ENCODE results near the gene EPS8L2.

EPS8L2 gene

DNA sequence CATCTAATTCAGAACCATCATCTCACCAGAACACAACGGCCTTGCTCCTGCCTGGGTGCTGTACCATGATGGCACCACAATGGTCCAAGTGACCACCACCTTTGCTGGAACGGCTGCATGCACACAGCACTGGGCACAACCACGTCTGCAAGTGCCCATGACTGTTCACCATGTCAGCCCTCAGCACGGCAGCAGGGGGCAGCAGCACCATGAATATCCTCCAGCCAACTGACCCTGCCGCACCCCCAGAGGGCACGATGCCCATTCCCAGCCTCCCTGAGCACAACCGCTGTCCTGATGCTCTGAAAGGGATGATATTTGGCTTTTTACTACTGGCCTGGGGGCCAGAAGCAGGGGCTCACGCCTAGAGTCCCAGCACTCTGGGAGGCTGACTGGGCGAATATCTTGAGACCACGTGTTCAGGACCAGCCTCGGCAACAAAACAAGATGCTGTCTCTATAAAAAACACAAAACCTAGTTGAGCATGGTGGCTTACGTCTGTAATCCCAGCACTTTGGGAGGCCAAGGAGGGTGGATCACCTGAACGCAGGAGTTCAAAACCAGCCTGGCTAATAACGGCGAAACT lies 43.2 kb upstream of the EPS8L2 start:
- CTCF ChIA-PET, result interaction anchor here (0.6 to 1.6 kb wide), 5 partner anchors 12 to 96 kb away, joined by 3 to 4 read pairs (median 3); partner anchors contain the start of genes DEAF1 and TMEM80

DNA sequence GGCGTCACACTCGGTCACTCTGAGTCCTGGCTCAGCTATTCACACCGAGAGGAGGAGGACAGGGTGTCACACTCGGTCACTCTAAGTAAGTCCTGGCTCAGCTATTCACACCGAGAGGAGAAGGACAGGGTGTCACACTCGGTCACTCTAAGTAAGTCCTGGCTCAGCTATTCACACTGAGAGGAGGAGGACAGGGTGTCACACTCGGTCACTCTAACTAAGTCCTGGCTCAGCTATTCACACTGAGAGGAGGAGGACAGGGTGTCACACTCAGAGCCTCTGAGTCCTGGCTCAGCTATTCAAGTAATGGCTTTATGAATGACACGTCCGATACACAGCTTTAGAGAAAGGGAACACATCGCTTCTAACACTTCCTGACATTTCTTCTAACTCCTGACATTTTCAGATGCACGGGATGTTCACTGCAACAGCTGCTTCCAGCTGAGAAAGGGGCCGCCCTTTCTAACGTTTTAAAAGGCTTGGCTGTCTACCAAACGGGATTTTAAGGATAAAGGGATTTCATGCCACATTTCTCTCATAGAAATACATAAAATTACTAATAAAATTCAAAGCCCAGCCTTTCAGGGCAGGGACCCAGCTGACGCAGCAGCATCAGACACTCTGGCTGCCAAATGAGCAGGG lies 40.8 kb upstream of the EPS8L2 start:
- no peaks in the 10 kb centered on the region for H3K9me3 ChIP-seq (ENCODE audit: control insufficient read depth, insufficient read depth, low read depth, low read length)
- peaks cover 4 to 85% of the 10 kb centered on the region in 2 experiments; a peak in 2 of 3 replicates for H3K36me3 ChIP-seq (ENCODE audit: control insufficient read depth in 2 of 2, insufficient read depth in 1 of 2, low read length in 2 of 2)
- H3K4me3 ChIP-seq (ENCODE audit: low read depth, low read length), result no peak overlapping the region
- TF ChIP-seq ZNF514 (tag by site-specific recombination; IDR thresholded peaks at IDR 0.05) (no peak), ZXDB (tag by site-specific recombination; IDR thresholded peaks at IDR 0.05) (no peak), TRIM28 (IDR thresholded peaks at IDR 0.05; ENCODE audit: borderline replicate concordance, low read length) (no peak), ZNF132 (tag by site-specific recombination; IDR thresholded peaks at IDR 0.05; ENCODE audit: borderline replicate concordance) (no peak), HOXD13 (CRISPR knock-in tag; IDR thresholded peaks at IDR 0.05; ENCODE audit: borderline replicate concordance) (no peak), PRDM1 (tag by site-specific recombination; IDR thresholded peaks at IDR 0.05) (no peak)
- TF ChIP-seq, protein P1, sequence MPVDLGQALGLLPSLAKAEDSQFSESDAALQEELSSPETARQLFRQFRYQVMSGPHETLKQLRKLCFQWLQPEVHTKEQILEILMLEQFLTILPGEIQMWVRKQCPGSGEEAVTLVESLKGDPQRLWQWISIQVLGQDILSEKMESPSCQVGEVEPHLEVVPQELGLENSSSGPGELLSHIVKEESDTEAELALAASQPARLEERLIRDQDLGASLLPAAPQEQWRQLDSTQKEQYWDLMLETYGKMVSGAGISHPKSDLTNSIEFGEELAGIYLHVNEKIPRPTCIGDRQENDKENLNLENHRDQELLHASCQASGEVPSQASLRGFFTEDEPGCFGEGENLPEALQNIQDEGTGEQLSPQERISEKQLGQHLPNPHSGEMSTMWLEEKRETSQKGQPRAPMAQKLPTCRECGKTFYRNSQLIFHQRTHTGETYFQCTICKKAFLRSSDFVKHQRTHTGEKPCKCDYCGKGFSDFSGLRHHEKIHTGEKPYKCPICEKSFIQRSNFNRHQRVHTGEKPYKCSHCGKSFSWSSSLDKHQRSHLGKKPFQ (tag by site-specific recombination; IDR thresholded peaks at IDR 0.05), result peak; percentile 82
- POLR2A ChIA-PET, result interaction anchor here (0.6 kb wide), 2 partner anchors 15 to 149 kb away, joined by 3 read pairs; no protein-coding TSS in a partner anchor
- no peak overlapping the region for H3K27ac ChIP-seq (ENCODE audit: extremely low read depth, low read depth, low read length)
- H3K4me1 ChIP-seq (ENCODE audit: control insufficient read depth, insufficient read depth, low read length), result no peaks in the 10 kb centered on the region
- CTCF ChIA-PET, result no interaction called here

More for the DNA sequence above, 43.2 kb upstream of the EPS8L2 start:
- Histone ChIP-seq H3K4me3 (ENCODE audit: low read depth, low read length) (no peak overlapping the region), H3K36me3 (ENCODE audit: control insufficient read depth in 2 of 2, insufficient read depth in 1 of 2, low read length in 2 of 2) (peaks cover 8 to 90% of the 10 kb centered on the region in 2 experiments; a peak in 2 of 3 replicates), H3K27ac (ENCODE audit: extremely low read depth, low read depth, low read length) (no peak overlapping the region), H3K9me3 (ENCODE audit: control insufficient read depth, insufficient read depth, low read depth, low read length) (no peaks in the 10 kb centered on the region), H3K4me1 (ENCODE audit: control insufficient read depth, insufficient read depth, low read length) (no peaks in the 10 kb centered on the region)
- POLR2A ChIA-PET, result no interaction called here
- TF ChIP-seq, protein P2, sequence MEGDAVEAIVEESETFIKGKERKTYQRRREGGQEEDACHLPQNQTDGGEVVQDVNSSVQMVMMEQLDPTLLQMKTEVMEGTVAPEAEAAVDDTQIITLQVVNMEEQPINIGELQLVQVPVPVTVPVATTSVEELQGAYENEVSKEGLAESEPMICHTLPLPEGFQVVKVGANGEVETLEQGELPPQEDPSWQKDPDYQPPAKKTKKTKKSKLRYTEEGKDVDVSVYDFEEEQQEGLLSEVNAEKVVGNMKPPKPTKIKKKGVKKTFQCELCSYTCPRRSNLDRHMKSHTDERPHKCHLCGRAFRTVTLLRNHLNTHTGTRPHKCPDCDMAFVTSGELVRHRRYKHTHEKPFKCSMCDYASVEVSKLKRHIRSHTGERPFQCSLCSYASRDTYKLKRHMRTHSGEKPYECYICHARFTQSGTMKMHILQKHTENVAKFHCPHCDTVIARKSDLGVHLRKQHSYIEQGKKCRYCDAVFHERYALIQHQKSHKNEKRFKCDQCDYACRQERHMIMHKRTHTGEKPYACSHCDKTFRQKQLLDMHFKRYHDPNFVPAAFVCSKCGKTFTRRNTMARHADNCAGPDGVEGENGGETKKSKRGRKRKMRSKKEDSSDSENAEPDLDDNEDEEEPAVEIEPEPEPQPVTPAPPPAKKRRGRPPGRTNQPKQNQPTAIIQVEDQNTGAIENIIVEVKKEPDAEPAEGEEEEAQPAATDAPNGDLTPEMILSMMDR (tag by site-specific recombination; IDR thresholded peaks at IDR 0.05), result peak; percentile 55; the same call in 1 of the 2 replicates
- peak; percentile 34 for TF ChIP-seq ZNF654 (tag by site-specific recombination; IDR thresholded peaks at IDR 0.05; ENCODE audit: low read depth)
- TF ChIP-seq, protein P3, sequence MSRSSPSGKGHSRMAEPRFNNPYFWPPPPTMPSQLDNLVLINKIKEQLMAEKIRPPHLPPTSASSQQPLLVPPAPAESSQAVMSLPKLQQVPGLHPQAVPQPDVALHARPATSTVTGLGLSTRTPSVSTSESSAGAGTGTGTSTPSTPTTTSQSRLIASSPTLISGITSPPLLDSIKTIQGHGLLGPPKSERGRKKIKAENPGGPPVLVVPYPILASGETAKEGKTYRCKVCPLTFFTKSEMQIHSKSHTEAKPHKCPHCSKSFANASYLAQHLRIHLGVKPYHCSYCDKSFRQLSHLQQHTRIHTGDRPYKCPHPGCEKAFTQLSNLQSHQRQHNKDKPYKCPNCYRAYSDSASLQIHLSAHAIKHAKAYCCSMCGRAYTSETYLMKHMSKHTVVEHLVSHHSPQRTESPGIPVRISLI (tag by site-specific recombination; IDR thresholded peaks at IDR 0.05), result no peak

DNA sequence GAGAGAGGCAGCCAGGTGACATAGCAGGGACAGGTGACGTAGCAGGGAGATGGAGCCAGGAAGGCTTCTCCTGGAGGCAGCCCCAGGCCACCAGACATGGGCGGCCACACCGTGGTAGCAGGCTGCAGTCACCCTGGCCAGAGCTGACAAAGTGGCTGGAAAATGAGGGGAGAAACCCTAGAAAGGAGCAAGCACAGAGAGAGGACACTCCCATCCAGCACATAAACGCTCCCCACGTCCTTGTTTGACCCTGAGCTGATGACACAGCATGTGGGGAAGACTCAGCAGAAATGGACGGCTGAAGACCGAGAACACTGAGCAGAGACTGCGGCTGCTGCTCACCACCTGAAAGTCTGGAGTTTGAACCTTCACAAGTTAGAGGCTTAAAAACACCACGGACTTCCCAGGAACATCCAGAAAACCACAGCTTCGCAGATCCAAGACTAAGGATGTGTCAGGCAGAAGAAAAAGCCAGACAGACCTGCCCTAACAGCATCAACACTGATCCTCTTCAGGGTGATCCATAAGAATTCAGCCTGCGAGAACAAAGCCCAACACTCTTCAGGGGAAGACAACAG lies 40.2 kb upstream of the EPS8L2 start:
- Histone ChIP-seq H3K36me3 (ENCODE audit: control insufficient read depth in 2 of 2, insufficient read depth in 1 of 2, low read length in 2 of 2) (peaks cover 4 to 82% of the 10 kb centered on the region in 2 experiments; a peak in 2 of 3 replicates), H3K4me1 (ENCODE audit: control insufficient read depth, insufficient read depth, low read length) (no peaks in the 10 kb centered on the region), H3K27ac (ENCODE audit: extremely low read depth, low read depth, low read length) (no peak overlapping the region), H3K9me3 (ENCODE audit: control insufficient read depth, insufficient read depth, low read depth, low read length) (no peaks in the 10 kb centered on the region), H3K4me3 (ENCODE audit: low read depth, low read length) (no peak overlapping the region)
- TF ChIP-seq, protein P4, sequence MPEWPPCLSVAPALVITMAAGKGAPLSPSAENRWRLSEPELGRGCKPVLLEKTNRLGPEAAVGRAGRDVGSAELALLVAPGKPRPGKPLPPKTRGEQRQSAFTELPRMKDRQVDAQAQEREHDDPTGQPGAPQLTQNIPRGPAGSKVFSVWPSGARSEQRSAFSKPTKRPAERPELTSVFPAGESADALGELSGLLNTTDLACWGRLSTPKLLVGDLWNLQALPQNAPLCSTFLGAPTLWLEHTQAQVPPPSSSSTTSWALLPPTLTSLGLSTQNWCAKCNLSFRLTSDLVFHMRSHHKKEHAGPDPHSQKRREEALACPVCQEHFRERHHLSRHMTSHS (tag by site-specific recombination; IDR thresholded peaks at IDR 0.05), result no peak
- TF ChIP-seq, protein P5, sequence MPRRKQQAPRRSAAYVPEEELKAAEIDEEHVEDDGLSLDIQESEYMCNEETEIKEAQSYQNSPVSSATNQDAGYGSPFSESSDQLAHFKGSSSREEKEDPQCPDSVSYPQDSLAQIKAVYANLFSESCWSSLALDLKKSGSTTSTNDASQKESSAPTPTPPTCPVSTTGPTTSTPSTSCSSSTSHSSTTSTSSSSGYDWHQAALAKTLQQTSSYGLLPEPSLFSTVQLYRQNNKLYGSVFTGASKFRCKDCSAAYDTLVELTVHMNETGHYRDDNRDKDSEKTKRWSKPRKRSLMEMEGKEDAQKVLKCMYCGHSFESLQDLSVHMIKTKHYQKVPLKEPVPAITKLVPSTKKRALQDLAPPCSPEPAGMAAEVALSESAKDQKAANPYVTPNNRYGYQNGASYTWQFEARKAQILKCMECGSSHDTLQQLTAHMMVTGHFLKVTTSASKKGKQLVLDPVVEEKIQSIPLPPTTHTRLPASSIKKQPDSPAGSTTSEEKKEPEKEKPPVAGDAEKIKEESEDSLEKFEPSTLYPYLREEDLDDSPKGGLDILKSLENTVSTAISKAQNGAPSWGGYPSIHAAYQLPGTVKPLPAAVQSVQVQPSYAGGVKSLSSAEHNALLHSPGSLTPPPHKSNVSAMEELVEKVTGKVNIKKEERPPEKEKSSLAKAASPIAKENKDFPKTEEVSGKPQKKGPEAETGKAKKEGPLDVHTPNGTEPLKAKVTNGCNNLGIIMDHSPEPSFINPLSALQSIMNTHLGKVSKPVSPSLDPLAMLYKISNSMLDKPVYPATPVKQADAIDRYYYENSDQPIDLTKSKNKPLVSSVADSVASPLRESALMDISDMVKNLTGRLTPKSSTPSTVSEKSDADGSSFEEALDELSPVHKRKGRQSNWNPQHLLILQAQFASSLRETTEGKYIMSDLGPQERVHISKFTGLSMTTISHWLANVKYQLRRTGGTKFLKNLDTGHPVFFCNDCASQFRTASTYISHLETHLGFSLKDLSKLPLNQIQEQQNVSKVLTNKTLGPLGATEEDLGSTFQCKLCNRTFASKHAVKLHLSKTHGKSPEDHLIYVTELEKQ (tag by site-specific recombination; IDR thresholded peaks at IDR 0.05; ENCODE audit: borderline replicate concordance), result no peak
- CTCF ChIA-PET, result no interaction called here
- POLR2A ChIA-PET, result no interaction called here
